Neuronal stem cell (in vitro differentiated cells): ENCODE measurements around the gene SFMBT2.

Source experiments
- DNase-seq: peaks from one replicate; pipeline ENCODE4 v3.0.0-alpha.2; 2013; ENCODE audit warnings: low spot score
- H2AFZ ChIP-seq: one replicate; pipeline ENCODE4 v1.6.1; 2013; ENCODE audit warnings: mild to moderate bottlenecking, low read length, inconsistent platforms
- H2AK5ac ChIP-seq: 2 replicates; pipeline ENCODE4 v1.6.1; 2013; ENCODE audit warnings: low read depth, mild to moderate bottlenecking, inconsistent platforms, low read length, moderate library complexity, mixed read lengths
- H2BK120ac ChIP-seq: 2 replicates; pipeline ENCODE4 v1.6.1; 2013; ENCODE audit warnings: low read depth, mild to moderate bottlenecking, inconsistent platforms, low read length, moderate library complexity, mixed read lengths
- H2BK12ac ChIP-seq: one replicate; pipeline ENCODE4 v1.6.1; 2013; ENCODE audit warnings: low read length, inconsistent platforms
- H2BK15ac ChIP-seq: 2 replicates; pipeline ENCODE4 v1.6.1; 2013; ENCODE audit warnings: mild to moderate bottlenecking, low read length, inconsistent platforms, mixed read lengths
- H2BK5ac ChIP-seq: one replicate; pipeline ENCODE4 v1.6.1; 2013; ENCODE audit warnings: inconsistent platforms, mild to moderate bottlenecking, low read length, moderate library complexity
- H3K14ac ChIP-seq: one replicate; pipeline ENCODE4 v1.6.1; 2013; ENCODE audit warnings: low read length, inconsistent platforms
- H3K18ac ChIP-seq: 2 replicates; pipeline ENCODE4 v1.6.1; 2013; ENCODE audit warnings: low read length, inconsistent platforms
- H3K23ac ChIP-seq: 2 replicates; pipeline ENCODE4 v1.6.1; 2013; ENCODE audit warnings: low read depth, mild to moderate bottlenecking, mixed read lengths, low read length, inconsistent platforms; ENCODE audit not compliant: poor library complexity
- H3K27ac ChIP-seq: replicated peaks from 3 replicates; pipeline ENCODE4 v1.5.1; 2013; ENCODE audit warnings: low read length, inconsistent platforms
- H3K27me3 ChIP-seq, 3 experiments: 2 replicates each; pipeline ENCODE4 v1.6.1; 2013; ENCODE audit warnings: low read length in 3 of 3, mild to moderate bottlenecking in 2 of 3, inconsistent platforms in 1 of 3, low read depth in 1 of 3, mixed read lengths in 1 of 3, moderate library complexity in 1 of 3; ENCODE audit not compliant: control insufficient read depth in 3 of 3, insufficient read depth in 3 of 3
- H3K36me3 ChIP-seq, 2 donors: replicated peaks in 1 of 2; 2 replicates each; pipeline ENCODE4 v1.6.1; 2013; ENCODE audit warnings: low read length in 2 of 2; ENCODE audit not compliant: control insufficient read depth in 2 of 2, insufficient read depth in 2 of 2
- H3K4ac ChIP-seq: 2 replicates; pipeline ENCODE4 v1.6.1; 2013; ENCODE audit warnings: inconsistent platforms, mild to moderate bottlenecking, low read length, moderate library complexity
- H3K4me1 ChIP-seq, 2 donors: 1 replicate in 1 of 2; 2 replicates in 1 of 2; pipeline ENCODE4 v1.6.1; 2013; ENCODE audit warnings: low read length in 2 of 2, low read depth in 1 of 2; ENCODE audit not compliant: control insufficient read depth in 2 of 2, insufficient read depth in 1 of 2
- H3K4me2 ChIP-seq: one replicate; pipeline ENCODE4 v1.6.1; 2013; ENCODE audit warnings: mild to moderate bottlenecking, low read length, inconsistent platforms; ENCODE audit not compliant: insufficient read depth, poor library complexity, severe bottlenecking
- H3K4me3 ChIP-seq, 2 donors: 2 replicates each; pipeline ENCODE4 v1.5.1; 2013; ENCODE audit warnings: low read length in 2 of 2, mild to moderate bottlenecking in 2 of 2, inconsistent platforms in 1 of 2, moderate library complexity in 1 of 2
- H3K79me1 ChIP-seq: one replicate; pipeline ENCODE4 v1.6.1; 2013; ENCODE audit warnings: low read depth, mild to moderate bottlenecking, inconsistent platforms, low read length, moderate library complexity
- H3K9ac ChIP-seq: one replicate; pipeline ENCODE4 v1.6.1; 2013; ENCODE audit warnings: mild to moderate bottlenecking, low read depth, low read length, inconsistent platforms; ENCODE audit not compliant: poor library complexity
- H3K9me3 ChIP-seq, 2 donors: replicated peaks in 1 of 2; 2 replicates each; pipeline versions ENCODE3 to v1.6.1; 2013; ENCODE audit warnings: low read length in 2 of 2, mild to moderate bottlenecking in 2 of 2, inconsistent platforms in 1 of 2, low read depth in 1 of 2, mixed read lengths in 1 of 2, moderate library complexity in 1 of 2; ENCODE audit not compliant: control insufficient read depth in 2 of 2, insufficient read depth in 1 of 2
- H4K8ac ChIP-seq: one replicate; pipeline ENCODE4 v1.6.1; 2013; ENCODE audit warnings: low read depth, mild to moderate bottlenecking, inconsistent platforms, low read length, moderate library complexity
- H4K91ac ChIP-seq: one replicate; pipeline ENCODE4 v1.6.1; 2013; ENCODE audit warnings: low read length, low read depth, mild to moderate bottlenecking, inconsistent platforms; ENCODE audit not compliant: poor library complexity
- WGBS, 2 donors: extraction: QIAGEN DNeasy Blood & Tissue Kit; methylation state at CpG; one replicate each; pipeline ENCODE4 v1.1.7; 2013; ENCODE audit warnings: missing lambda C conversion rate in 2 of 2, mixed read lengths in 1 of 2; ENCODE audit not compliant: insufficient read length in 2 of 2, insufficient replicate concordance in 1 of 2; ENCODE audit errors: extremely low coverage in 2 of 2; 5-methylcytosine and 5-hydroxymethylcytosine counted together

The SFMBT2 gene

GRCh38 chr10:7235376-7235775 is 175.5 kb downstream of the SFMBT2 start:
- no peak overlapping the region for H4K91ac ChIP-seq
- H3K14ac ChIP-seq: no peak overlapping the region
- no peak overlapping the region for H2AK5ac ChIP-seq
- DNase-seq: no peak
- no peak overlapping the region for H4K8ac ChIP-seq
- WGBS, 2 donors: 100% methylated on average over 2 of the region's 3 CpGs
- H3K9ac ChIP-seq: no peak overlapping the region
- no peak overlapping the region for H3K4ac ChIP-seq
- H3K36me3 ChIP-seq: peaks cover 0 to 2% of the 10 kb centered on the region in 2 donors
- H3K18ac ChIP-seq: no peak overlapping the region
- peaks cover 0 to 3% of the 10 kb centered on the region in 2 donors for H3K9me3 ChIP-seq
- no peak overlapping the region for H2BK12ac ChIP-seq
- no peak overlapping the region for H2AFZ ChIP-seq
- H2BK5ac ChIP-seq: no peak overlapping the region
- H3K79me1 ChIP-seq: no peaks in the 10 kb centered on the region
- peaks cover 3 to 10% of the 10 kb centered on the region in 2 donors for H3K4me1 ChIP-seq
- no peak overlapping the region for H3K4me3 ChIP-seq
- no peaks in the 10 kb centered on the region for H3K27me3 ChIP-seq
- H3K23ac ChIP-seq: no peak overlapping the region
- H3K27ac ChIP-seq: no peak overlapping the region
- H2BK120ac ChIP-seq: no peak overlapping the region
- no peak overlapping the region for H3K4me2 ChIP-seq
- H2BK15ac ChIP-seq: no peak overlapping the region

- Histone ChIP-seq H2BK5ac (no peak overlapping the region), H3K27me3 (no peaks in the 10 kb centered on the region), H3K79me1 (no peaks in the 10 kb centered on the region), H3K36me3 (peaks cover 0 to 2% of the 10 kb centered on the region in 2 donors), H3K4ac (no peak overlapping the region), H3K14ac (no peak overlapping the region), H3K9ac (no peak overlapping the region), H3K9me3 (peaks cover 0 to 3% of the 10 kb centered on the region in 2 donors), H3K27ac (no peak overlapping the region), H2BK15ac (no peak overlapping the region), H4K8ac (no peak overlapping the region), H2AFZ (no peak overlapping the region), H3K18ac (no peak overlapping the region), H2AK5ac (no peak overlapping the region), H4K91ac (no peak overlapping the region), H3K4me2 (no peak overlapping the region), H3K4me3 (no peak overlapping the region), H2BK12ac (no peak overlapping the region), H3K4me1 (peaks cover 3 to 10% of the 10 kb centered on the region in 2 donors), H2BK120ac (no peak overlapping the region), H3K23ac (no peak overlapping the region)
- no CpG with 5 or more reads among the region's 3 CpGs for WGBS, 2 donors
- DNase-seq: no peak
These were observed 176.7 kb downstream of the SFMBT2 start for GRCh38 chr10:7234109-7234508.

- Histone ChIP-seq H2AK5ac (no peak overlapping the region), H3K79me1 (no peaks in the 10 kb centered on the region), H3K4me1 (peaks cover 3 to 10% of the 10 kb centered on the region in 2 donors), H3K27me3 (no peaks in the 10 kb centered on the region), H4K8ac (no peak overlapping the region), H3K23ac (no peak overlapping the region), H3K36me3 (peaks cover 0 to 2% of the 10 kb centered on the region in 2 donors), H2BK12ac (no peak overlapping the region), H2BK15ac (no peak overlapping the region), H2AFZ (no peak overlapping the region), H3K9ac (no peak overlapping the region), H3K4me3 (no peak overlapping the region), H3K4me2 (no peak overlapping the region), H3K18ac (no peak overlapping the region), H4K91ac (no peak overlapping the region), H3K4ac (no peak overlapping the region), H3K14ac (no peak overlapping the region), H3K9me3 (peaks cover 0 to 3% of the 10 kb centered on the region in 2 donors), H3K27ac (no peak overlapping the region), H2BK120ac (no peak overlapping the region), H2BK5ac (no peak overlapping the region)
- WGBS, 2 donors: no CpG with 5 or more reads among the region's 4 CpGs
- no peak for DNase-seq
These were observed 177.4 kb downstream of the SFMBT2 start for GRCh38 chr10:7233259-7233991.

GRCh38 chr10:7231509-7232414 is 179.1 kb downstream of the SFMBT2 start:
- WGBS, 2 donors: no CpG with 5 or more reads among the region's 9 CpGs
- H3K27ac ChIP-seq: peak overlapping the region; percentile 23

More at GRCh38 chr10:7231509-7232414, 179.1 kb downstream of the SFMBT2 start:
- Histone ChIP-seq H3K9me3 (peaks cover 0 to 3% of the 10 kb centered on the region in 2 donors), H3K36me3 (peaks cover 0 to 2% of the 10 kb centered on the region in 2 donors), H4K8ac (no peak overlapping the region), H3K27me3 (no peaks in the 10 kb centered on the region), H3K18ac (no peak overlapping the region), H3K4me1 (peaks cover 3 to 10% of the 10 kb centered on the region in 2 donors), H3K4me2 (peak overlapping the region; percentile 35), H4K91ac (no peak overlapping the region), H2BK120ac (no peak overlapping the region), H2BK5ac (no peak overlapping the region), H3K14ac (no peak overlapping the region), H2AFZ (no peak overlapping the region), H2AK5ac (no peak overlapping the region), H3K79me1 (no peaks in the 10 kb centered on the region), H2BK15ac (no peak overlapping the region), H2BK12ac (no peak overlapping the region), H3K4ac (no peak overlapping the region), H3K23ac (no peak overlapping the region), H3K4me3 (no peak overlapping the region), H3K9ac (no peak overlapping the region)
- peak; percentile 23 for DNase-seq
